K562 (cell line): ENCODE results near the gene MORF4L1. TPM values are rescaled to one million over a fixed set of nuclear protein-coding genes. Genes with fewer than 3 reads are reported as not detected.

ENCODE experiments used
- ARID1B ChIP-seq: fragments of 450-650 bp; IDR thresholded peaks from 2 replicates; pipeline ENCODE4 v1.6.1; 2016; ENCODE audit warnings: antibody characterized with exemption, mild to moderate bottlenecking, inconsistent platforms
- CREB3L1 ChIP-seq: fragments of 450-650 bp; IDR thresholded peaks from 2 replicates; pipeline ENCODE4 v1.6.1; 2014; ENCODE audit warnings: low read depth, mild to moderate bottlenecking, moderate library complexity, borderline replicate concordance
- ETV1 ChIP-seq: fragments of 450-650 bp; conservative IDR thresholded peaks from 2 replicates; pipeline ENCODE4 v1.6.1; 2016; ENCODE audit warnings: missing genetic modification characterization, control low read depth, low read depth, missing compliant biosample characterization
- GABPB2 ChIP-seq: fragments of 250-450 bp; sonication (Bioruptor Pico); conservative IDR thresholded peaks from 2 replicates; pipeline ENCODE4 v1.5.1; 2021; ENCODE audit warnings: mild to moderate bottlenecking
- ID3 ChIP-seq, 2 experiments: fragments of 250-450 bp in 1 of 2; fragments of 450-650 bp in 1 of 2; sonication (Bioruptor Pico) in 1 of 2; IDR thresholded peaks; 2 replicates each; pipeline versions ENCODE4 v1.6.1 to v1.8.0; 2016 to 2021; ENCODE audit warnings: mild to moderate bottlenecking in 2 of 2, moderate library complexity in 2 of 2, missing compliant biosample characterization in 1 of 2, missing genetic modification characterization in 1 of 2
- JUNB ChIP-seq: fragments of 450-650 bp; formaldehyde crosslinking; conservative IDR thresholded peaks from 2 replicates; pipeline ENCODE4 v1.4.0; 2020; ENCODE audit warnings: mild to moderate bottlenecking
- KLF13 ChIP-seq: fragments of 450-650 bp; IDR thresholded peaks from 2 replicates; pipeline ENCODE4 v1.6.1; 2016; ENCODE audit warnings: missing genetic modification characterization, low read depth, mild to moderate bottlenecking, missing compliant biosample characterization, moderate library complexity, borderline replicate concordance
- MBD1 ChIP-seq: fragments of 250-450 bp; sonication (Bioruptor Pico); IDR thresholded peaks from 2 replicates; pipeline ENCODE4 v1.8.0; 2022; ENCODE audit warnings: inconsistent platforms
- MCM3 ChIP-seq: fragments of 450-650 bp; IDR thresholded peaks from 2 replicates; pipeline ENCODE4 v1.6.1; 2016
- MECOM ChIP-seq: fragments of 250-450 bp; sonication (Bioruptor Pico); IDR thresholded peaks from 2 replicates; pipeline ENCODE4 v1.8.0; 2022; ENCODE audit warnings: inconsistent platforms
- PML ChIP-seq: IDR thresholded peaks from 2 replicates; pipeline ENCODE4 v1.6.1; 2012; ENCODE audit warnings: low read length, inconsistent platforms
- RFX5 ChIP-seq: IDR thresholded peaks from 2 replicates; pipeline ENCODE4 v1.6.1; 2011; ENCODE audit warnings: low read depth, mild to moderate bottlenecking, improper control_type of control experiment, low read length
- SRF ChIP-seq, 2 experiments: fragments of 250-450, 450-650 bp in 1 of 2; sonication (Bioruptor Pico) in 1 of 2; sonication (generic) in 1 of 2; formaldehyde crosslinking; IDR thresholded peaks; 2 replicates each; pipeline versions ENCODE4 v1.5.0 to v1.5.1; 2020 to 2022; ENCODE audit warnings: mild to moderate bottlenecking in 1 of 2, missing genetic modification reagents in 1 of 2
- XRCC3 ChIP-seq: fragments of 450-650 bp; IDR thresholded peaks from 2 replicates; pipeline ENCODE4 v1.6.1; 2017; ENCODE audit warnings: mild to moderate bottlenecking, moderate library complexity
- ZHX1 ChIP-seq: fragments of 150-350 bp; conservative IDR thresholded peaks from 2 replicates; pipeline ENCODE4 v1.6.1; 2014; ENCODE audit warnings: low read length
- ZNF592 ChIP-seq: fragments of 450-650 bp; IDR thresholded peaks from 2 replicates; pipeline ENCODE4 v1.6.1; 2017; ENCODE audit warnings: antibody characterized with exemption, mild to moderate bottlenecking
- polyA plus RNA-seq, 8 experiments: library from polyadenylated mRNA; depleted of rRNA in 4 of 8; stranded (reverse) in 5 of 8; unstranded in 3 of 8; fragments of >200 nt; fragmentation: Nextera tagmentation in 2 of 8; fragmentation: Illumina TruSeq in 1 of 8; extraction: Ambion mirVana in 2 of 8; extraction: Trizol in 1 of 8; gene quantifications; 2 replicates each; pipeline versions ENCODE4 v1.2.1 to v1.2.3, GENCODE V29; 2011 to 2014; ENCODE audit warnings: inconsistent platforms in 1 of 8, missing spikeins in 1 of 8
- total RNA-seq, 7 experiments: library from RNA; depleted of rRNA in 6 of 7; stranded (reverse); fragments of >200 nt in 6 of 7; fragmentation: Illumina TruSeq in 2 of 7; extraction: Trizol in 2 of 7; gene quantifications; 2 replicates each; pipeline versions ENCODE4 v1.2.1 to v1.2.3, GENCODE V29; 2011 to 2021; ENCODE audit warnings: low replicate concordance in 1 of 7

MORF4L1 gene
- total and polyA plus RNA-seq, 9 of the 15 experiments (the other 6 are each of a cell fraction or from before 2014, with no cell fraction given), result 127 to 615 (median 281) TPM

GRCh38 chr15:78872972-78873792 lies 492 bp downstream of the MORF4L1 start (continued):
- peak; percentile 94 for TF ChIP-seq CREB3L1
- TF ChIP-seq KLF13 (tag), result no peak
- no peak for TF ChIP-seq ID3 (CRISPR knock-in tag; IDR thresholded peaks at IDR 0.05)
- TF ChIP-seq ID3 (tag; IDR thresholded peaks at IDR 0.05), result no peak
- no peak for TF ChIP-seq MECOM (CRISPR knock-in tag)
- no peak; the same call in 1 of the 2 replicates for TF ChIP-seq ARID1B
- 0 out of 2 replicates have a peak, but pooled peaks have one; percentile 12 for TF ChIP-seq JUNB (CRISPR knock-in tag)
- TF ChIP-seq ETV1 (tag), result no peak
- no peak for TF ChIP-seq MBD1 (CRISPR knock-in tag)
- no peak for TF ChIP-seq XRCC3
- no peak for TF ChIP-seq MCM3
- TF ChIP-seq ZHX1, result peak; percentile 99
- no peak for TF ChIP-seq GABPB2
- TF ChIP-seq RFX5, result no peak
- no peak for TF ChIP-seq ZNF592
- no peak for TF ChIP-seq SRF (CRISPR knock-in tag; IDR thresholded peaks at IDR 0.05)
- no peak for TF ChIP-seq PML
